IPS-11a (cell line): ENCODE measurements around the gene CORO1C.
"Not testable (repeated sequence)": the region's sequence is repeated elsewhere in the genome, so short reads cannot be mapped to it uniquely, and the experiment has no call there.

Source experiments
- H3K4me3 ChIP-seq: one replicate; pipeline ENCODE4 v1.5.1; 2013; ENCODE audit warnings: low read depth, low read length, control low read depth

The CORO1C gene

GRCh38 chr12:108679106-108679681 is 52.1 kb downstream of the CORO1C start:
- H3K4me3 ChIP-seq: no peak overlapping the region

DNA sequence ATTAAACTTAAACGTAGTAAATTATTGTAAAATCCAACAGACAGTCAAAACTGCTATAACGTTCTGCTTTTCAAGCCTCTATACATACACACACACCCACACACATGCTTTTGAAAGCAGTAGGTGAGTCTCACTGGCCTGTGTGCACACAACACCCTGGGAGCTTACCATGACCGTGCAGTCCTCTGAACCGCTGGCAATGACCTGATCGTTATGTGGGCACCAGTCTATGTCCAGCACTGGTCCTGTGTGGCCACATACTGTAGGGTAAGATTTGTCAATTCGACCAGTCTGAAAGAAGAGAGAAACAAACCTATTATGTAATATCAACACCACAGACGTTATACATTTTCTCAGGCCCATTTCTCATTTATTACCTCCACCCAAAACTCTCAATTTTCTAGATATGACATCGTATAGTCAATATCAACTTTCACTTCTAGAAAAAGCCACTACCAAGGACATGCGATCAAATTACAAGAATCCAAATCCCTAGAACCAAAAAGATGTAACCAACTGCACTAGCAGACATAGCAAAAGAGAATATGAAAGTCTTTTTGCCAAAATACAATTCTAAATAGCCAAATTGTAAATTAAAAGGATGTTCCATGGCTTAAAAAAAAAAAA is 53.1 kb downstream of the CORO1C start:
- no peak overlapping the region for H3K4me3 ChIP-seq

GRCh38 chr12:108677381-108677780 is 53.9 kb downstream of the CORO1C start:
- H3K4me3 ChIP-seq: no peak overlapping the region

- no peak overlapping the region for H3K4me3 ChIP-seq
These were observed 54.6 kb downstream of the CORO1C start for GRCh38 chr12:108676707-108677106.

- no peak overlapping the region for H3K4me3 ChIP-seq
These were observed 55.5 kb downstream of the CORO1C start for GRCh38 chr12:108675792-108676191.

GRCh38 chr12:108672054-108672453 is 59.3 kb downstream of the CORO1C start:
- H3K4me3 ChIP-seq: no peak overlapping the region

- H3K4me3 ChIP-seq: no peak overlapping the region
These were observed 60.2 kb downstream of the CORO1C start for GRCh38 chr12:108671110-108671509.

- H3K4me3 ChIP-seq: no peak overlapping the region
These were observed 61.2 kb downstream of the CORO1C start for GRCh38 chr12:108670066-108670631.

DNA sequence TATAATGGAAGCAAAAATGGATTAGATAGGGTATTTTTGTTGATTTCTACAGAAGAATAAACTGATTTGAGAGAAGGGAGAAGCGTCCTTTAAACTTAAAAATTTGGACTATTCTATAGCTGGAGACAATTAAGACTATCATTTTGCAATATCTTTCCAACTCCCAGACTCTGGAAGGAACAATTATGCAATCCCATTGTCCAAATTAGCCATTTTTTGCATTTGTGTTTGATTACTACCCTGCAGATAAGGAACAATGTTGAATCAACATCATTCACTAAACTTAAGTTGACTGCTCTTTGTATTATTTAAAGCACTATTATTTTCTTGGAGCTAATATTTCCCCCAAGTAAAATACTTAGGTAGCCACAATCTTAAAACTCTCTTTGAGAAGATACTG is 62.8 kb downstream of the CORO1C start:
- H3K4me3 ChIP-seq: no peak overlapping the region

DNA sequence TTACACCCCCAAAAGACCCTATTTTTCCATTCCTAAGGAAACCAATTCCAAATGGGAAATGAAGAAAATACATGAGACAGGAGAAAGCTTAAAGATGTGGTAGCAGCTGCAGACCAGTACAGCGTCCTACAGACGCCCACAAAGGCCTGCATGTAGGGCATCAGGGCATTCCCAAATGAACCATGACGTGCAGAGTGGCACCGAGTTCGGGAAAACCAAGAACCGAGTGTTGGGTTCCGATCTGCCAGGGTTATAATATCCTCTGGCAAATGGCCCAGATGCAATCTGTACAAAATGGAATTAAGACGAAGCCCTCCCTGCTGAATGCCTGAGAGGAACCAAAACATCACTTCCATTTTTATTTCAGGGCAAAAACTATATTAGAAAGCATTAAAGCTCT is 63.3 kb downstream of the CORO1C start:
- H3K4me3 ChIP-seq: no peak overlapping the region

GRCh38 chr12:108667349-108667748 is 64.0 kb downstream of the CORO1C start:
- no peak overlapping the region for H3K4me3 ChIP-seq

- H3K4me3 ChIP-seq: no peak overlapping the region
These were observed 64.9 kb downstream of the CORO1C start for GRCh38 chr12:108666401-108666881.

- no peak overlapping the region for H3K4me3 ChIP-seq
These were observed 65.6 kb downstream of the CORO1C start for GRCh38 chr12:108665608-108666202.

DNA sequence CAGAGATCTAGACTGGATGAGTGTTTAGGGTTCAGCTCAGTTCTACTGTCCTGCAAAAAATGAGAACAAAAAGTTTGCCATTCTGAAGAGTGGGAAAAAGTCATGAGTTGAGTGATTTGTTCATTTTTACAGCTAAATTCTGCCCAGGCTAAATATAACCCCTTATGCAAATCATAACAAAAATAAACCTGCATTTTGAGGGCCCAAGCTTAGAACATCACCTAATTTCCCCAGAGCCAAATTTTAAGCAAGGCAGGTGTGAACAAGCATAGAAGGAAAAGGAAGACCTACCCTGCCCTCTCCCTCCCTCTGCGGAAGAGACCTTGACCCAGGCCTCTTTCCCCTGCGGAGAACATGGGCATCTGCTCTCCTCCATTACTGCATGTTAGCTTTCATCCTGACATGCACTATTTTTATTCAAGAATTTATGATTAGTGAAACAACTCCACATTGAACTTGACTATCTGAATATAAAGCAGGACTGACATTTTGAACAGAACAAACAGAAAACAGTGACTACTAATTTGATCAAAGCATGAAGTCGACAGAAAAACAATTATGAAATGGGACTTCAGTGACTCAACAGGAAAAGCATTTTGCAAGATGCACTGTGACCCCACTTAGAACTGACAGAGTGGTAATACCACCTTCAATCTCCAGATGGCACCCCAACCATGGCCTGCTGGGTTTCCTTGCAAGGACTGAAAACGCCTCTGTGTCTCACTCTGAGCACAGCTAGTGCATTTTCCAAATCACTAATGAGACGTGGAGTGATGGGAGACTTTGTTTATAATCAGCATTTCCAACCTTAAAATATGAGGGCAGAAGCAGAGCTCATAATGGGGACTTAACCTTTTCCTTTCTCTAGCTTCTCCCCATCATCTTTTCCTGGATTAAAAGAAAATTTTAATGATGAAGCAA is 66.7 kb downstream of the CORO1C start:
- H3K4me3 ChIP-seq: no peak overlapping the region

GRCh38 chr12:108663324-108664015 is 67.8 kb downstream of the CORO1C start:
- H3K4me3 ChIP-seq: no peak overlapping the region

- H3K4me3 ChIP-seq: not testable (repeated sequence)
These were observed 73.2 kb downstream of the CORO1C start for GRCh38 chr12:108658115-108658514.

- no peak overlapping the region for H3K4me3 ChIP-seq
These were observed 74.1 kb downstream of the CORO1C start for GRCh38 chr12:108657130-108657745.

GRCh38 chr12:108656247-108656646 is 75.1 kb downstream of the CORO1C start:
- H3K4me3 ChIP-seq: not testable (repeated sequence)

- not testable (repeated sequence) for H3K4me3 ChIP-seq
These were observed 75.5 kb downstream of the CORO1C start for GRCh38 chr12:108655812-108656175.

DNA sequence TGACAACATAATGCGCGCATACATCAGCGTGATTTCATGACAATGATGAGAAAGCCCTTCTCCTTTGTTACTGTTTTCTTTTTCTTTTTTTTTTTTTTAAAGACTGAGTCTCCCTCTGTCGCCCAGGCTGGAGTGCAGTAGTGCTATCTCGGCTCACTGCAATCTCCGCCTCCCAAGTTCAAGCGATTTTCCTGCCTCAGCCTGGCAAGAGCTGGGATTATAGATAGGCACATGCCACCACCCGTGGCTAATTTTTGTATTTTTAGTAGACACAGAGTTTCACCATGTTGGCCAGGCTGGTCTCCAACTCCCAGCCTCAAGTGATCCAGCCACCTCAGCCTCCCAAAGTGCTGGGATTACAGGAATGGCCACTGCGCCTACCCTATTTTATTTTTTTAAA is 76.7 kb downstream of the CORO1C start:
- H3K4me3 ChIP-seq: not testable (repeated sequence)
